Inferior parietal cortex (tissue), 1 donor: ENCODE results near the gene NUMA1.

Source experiments
- DNase-seq: peaks from one replicate; pipeline ENCODE4 v3.0.0-alpha.2; 2016; ENCODE audit errors: extremely low spot score

NUMA1 gene

DNA sequence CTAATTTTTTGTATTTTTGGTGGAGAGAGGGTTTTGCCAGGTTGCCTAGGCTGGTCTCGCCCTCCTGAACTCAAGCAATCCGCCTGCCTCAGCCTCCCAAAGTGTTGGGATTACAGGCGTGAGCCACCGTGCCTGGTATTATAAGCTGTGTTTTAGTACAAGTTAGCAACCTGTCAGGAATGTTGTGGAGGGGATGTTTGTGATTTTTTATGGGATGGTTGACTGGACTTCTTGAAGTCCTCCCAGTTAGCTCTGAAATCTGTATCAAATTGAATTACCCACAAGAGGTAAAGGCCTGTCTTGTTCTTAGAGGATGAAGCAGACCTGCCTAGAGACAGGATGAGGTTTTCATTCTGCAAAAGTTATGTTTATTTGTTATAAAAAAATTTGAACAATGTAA, 115.7 kb downstream of the NUMA1 start:
- DNase-seq, result no peak

DNA sequence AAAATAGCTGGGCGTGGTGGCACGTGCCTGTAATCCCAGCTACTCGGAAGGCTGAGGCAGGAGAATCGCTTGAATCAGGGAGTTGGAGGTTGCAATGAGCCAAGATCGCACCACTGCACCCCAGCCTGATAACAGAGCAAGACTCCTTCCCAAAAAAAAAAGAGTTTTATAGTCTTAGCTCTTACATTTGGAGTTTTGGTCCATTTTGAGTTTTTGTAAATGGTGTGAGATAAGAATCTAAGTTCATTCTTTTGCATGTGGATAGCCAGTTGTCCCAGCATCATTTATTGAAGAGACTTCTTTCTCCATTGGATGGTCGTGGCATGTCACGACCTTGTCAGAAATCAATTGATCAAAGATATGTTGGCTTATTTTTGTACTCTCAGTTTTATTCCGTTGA, 116.9 kb downstream of the NUMA1 start:
- no peak for DNase-seq

DNA sequence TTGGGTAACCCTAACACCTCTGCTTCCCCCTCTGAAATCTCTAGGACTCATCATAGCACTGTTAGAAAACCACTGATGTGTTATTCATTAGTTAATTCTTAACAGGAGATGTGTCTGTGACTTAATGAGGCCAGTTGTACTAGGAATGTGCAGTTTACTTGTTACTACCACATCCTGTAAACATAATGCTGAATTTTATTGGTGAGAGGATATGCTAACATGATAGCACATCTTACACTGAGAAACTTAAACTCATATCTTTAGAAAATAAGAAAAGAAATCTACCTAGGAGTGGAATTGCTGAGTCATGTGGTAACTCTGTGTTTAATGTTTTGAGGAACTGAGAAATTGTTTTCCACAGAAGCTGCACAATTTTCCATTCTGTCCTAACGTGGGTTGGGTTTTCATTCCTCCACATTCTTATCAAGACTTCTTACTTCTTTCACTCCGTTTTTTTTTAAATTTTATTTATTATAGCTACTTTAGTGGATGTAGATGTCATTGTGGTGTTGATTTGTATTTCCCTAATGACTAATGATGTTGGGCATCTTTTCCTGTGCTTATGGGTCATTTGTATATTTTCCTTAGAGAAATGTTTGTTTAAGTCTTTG, 117.8 kb downstream of the NUMA1 start:
- no peak for DNase-seq

DNA sequence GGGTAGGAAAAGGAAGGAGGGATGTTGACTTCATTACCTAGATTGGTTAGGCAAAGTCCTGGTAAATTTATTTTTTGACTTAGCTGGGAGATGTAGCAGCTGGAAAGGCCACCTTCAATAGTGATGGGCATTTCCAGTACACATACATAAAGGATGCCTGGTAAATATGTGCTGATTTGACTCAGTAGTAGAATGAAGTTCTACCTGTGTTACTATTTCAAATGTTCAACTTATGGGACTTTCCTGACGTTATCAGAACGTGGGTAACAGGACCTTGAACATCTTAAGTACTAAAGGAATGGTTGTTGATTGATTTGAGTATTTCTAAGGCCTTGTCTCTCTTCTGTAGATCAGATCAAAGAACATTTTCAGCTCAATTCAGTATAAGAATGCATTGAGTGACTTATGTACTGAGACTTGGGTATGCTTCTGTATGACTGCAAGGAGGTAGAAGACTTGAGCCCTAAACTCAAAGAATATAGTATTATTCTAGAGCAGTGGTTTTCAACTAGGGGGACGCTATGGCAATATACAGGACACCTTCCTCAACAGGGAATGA, 124.4 kb downstream of the NUMA1 start:
- DNase-seq, result no peak
